ENCODE measurements around the gene TRIM16. TPM values are rescaled to one million over a fixed set of nuclear protein-coding genes. Genes with fewer than 3 reads are reported as not detected.
A peak's percentile ranks its signal among the peaks of the same experiment; 100 is the strongest.
"Not testable (repeated sequence)": the region's sequence is repeated elsewhere in the genome, so short reads cannot be mapped to it uniquely, and the experiment has no call there.

TRIM16 gene
- total RNA-seq, 4 donors from 2014 or later = 12.4 to 17.8 (median 17.2) TPM

- DNase-seq = peak in 1 of 3 donors; percentile 48
- TF ChIP-seq POLR2A (IDR thresholded peaks at IDR 0.05) = no peak
- TF ChIP-seq, protein P1, sequence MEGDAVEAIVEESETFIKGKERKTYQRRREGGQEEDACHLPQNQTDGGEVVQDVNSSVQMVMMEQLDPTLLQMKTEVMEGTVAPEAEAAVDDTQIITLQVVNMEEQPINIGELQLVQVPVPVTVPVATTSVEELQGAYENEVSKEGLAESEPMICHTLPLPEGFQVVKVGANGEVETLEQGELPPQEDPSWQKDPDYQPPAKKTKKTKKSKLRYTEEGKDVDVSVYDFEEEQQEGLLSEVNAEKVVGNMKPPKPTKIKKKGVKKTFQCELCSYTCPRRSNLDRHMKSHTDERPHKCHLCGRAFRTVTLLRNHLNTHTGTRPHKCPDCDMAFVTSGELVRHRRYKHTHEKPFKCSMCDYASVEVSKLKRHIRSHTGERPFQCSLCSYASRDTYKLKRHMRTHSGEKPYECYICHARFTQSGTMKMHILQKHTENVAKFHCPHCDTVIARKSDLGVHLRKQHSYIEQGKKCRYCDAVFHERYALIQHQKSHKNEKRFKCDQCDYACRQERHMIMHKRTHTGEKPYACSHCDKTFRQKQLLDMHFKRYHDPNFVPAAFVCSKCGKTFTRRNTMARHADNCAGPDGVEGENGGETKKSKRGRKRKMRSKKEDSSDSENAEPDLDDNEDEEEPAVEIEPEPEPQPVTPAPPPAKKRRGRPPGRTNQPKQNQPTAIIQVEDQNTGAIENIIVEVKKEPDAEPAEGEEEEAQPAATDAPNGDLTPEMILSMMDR (IDR thresholded peaks at IDR 0.05) = no peak
- Histone ChIP-seq H3K27me3 (no peaks in the 10 kb centered on the region), H3K4me1 (peaks cover 0 to 28% (median 4%) of the 10 kb centered on the region in 4 donors), H3K27ac (peak overlapping the region; percentile 62 to 80 (median 74)), H3K4me3 (peak overlapping the region; percentile 26 to 53 (median 41)), H3K36me3 (no peaks in the 10 kb centered on the region), H3K9me3 (no peaks in the 10 kb centered on the region)
These were observed 33.1 kb downstream of the TRIM16 start for GRCh38 chr17:15650741-15651582.

GRCh38 chr17:15649861-15650421 lies 34.2 kb downstream of the TRIM16 start:
- Histone ChIP-seq H3K27me3 (no peaks in the 10 kb centered on the region), H3K36me3 (no peaks in the 10 kb centered on the region), H3K9me3 (no peaks in the 10 kb centered on the region), H3K27ac (peak overlapping the region; percentile 38 to 80 (median 74)), H3K4me3 (peak overlapping the region in 3 of 4 donors; percentile 36 to 53 (median 46)), H3K4me1 (peaks cover 0 to 37% (median 4%) of the 10 kb centered on the region in 4 donors)
- TF ChIP-seq, protein P1 (IDR thresholded peaks at IDR 0.05) = no peak
- no peak for TF ChIP-seq POLR2A (IDR thresholded peaks at IDR 0.05)
- peak in 2 of 3 donors; percentile 70 to 83 for DNase-seq

DNA sequence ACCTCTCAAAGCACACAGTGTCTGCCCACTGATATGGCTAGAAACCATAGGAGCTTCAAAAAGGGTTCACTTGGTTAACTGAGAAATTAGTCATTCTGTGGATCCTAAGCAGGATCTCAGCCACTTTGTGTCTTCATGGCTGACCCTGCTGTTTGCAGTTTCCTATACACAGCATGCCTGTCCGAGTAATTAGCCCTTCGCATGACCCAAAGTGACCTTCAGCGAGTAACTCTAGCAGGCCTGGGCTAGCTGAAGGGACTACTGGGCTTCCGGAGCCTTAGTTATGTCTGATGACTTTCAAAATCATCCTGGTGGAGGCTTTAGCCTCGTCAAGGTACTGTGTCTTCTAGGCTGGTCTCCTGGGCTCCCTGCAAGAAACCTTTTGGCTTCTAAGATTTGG lies 35.7 kb downstream of the TRIM16 start:
- H3K9me3 ChIP-seq = no peaks in the 10 kb centered on the region
- H3K4me3 ChIP-seq = no peak overlapping the region
- no peaks in the 10 kb centered on the region for H3K36me3 ChIP-seq
- peak overlapping the region in 2 of 4 donors; percentile 14 to 24 for H3K27ac ChIP-seq
- no peak for DNase-seq
- TF ChIP-seq, protein P1 (IDR thresholded peaks at IDR 0.05) = no peak
- TF ChIP-seq POLR2A (IDR thresholded peaks at IDR 0.05) = no peak
- peaks cover 0 to 38% (median 4%) of the 10 kb centered on the region in 4 donors for H3K4me1 ChIP-seq
- no peaks in the 10 kb centered on the region for H3K27me3 ChIP-seq

- H3K4me3 ChIP-seq, H3K9me3 ChIP-seq, H3K36me3 ChIP-seq, H3K27me3 ChIP-seq: not testable (repeated sequence)
- DNase-seq = peak in 2 of 3 donors; percentile 57 to 72
- H3K27ac ChIP-seq = peak overlapping the region; percentile 26 to 87 (median 70)
- peaks cover 0 to 33% (median 4%) of the 10 kb centered on the region in 4 donors for H3K4me1 ChIP-seq
These were observed 38.2 kb downstream of the TRIM16 start for GRCh38 chr17:15645942-15646312.

DNA sequence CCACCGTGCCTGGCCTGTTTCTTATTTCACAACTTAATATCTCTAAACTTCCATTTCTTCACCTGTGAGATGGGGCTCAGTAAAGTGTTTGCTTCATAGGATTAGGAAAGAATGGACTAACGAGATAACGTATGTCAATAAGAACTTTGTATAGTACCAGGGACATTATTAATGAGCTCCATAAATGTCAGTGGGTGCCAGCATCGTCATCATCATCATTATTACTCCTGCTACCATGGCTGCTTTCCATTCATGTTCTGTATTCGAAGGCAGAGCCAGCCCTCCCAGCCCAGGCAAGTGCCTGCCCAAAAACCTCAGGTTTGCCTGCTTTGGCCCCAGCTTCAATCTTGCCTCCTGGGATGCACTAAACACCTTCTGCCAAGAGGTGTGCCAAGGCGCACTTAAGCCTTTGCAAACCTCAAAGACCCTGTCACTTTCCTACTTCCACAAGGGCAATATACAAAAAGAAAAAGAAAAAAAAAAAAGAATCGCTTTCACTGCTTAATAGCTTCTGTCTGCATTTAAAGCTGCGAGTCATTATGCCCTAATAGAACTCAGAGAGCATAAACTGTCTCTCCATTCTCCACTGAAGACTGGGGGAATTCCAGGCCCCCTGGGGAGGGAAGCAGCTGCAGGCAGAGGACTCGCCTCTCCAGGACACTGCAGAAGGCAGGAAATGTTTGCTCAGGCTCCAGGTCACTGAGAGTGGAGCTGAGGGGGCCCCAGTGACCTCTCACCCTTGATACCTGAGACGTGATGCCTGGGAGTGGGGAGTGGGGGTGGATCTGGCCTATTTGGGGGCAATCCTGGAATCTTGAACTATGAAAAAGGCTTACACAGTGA lies 38.8 kb downstream of the TRIM16 start:
- peak overlapping the region; percentile 26 to 87 (median 70) for H3K27ac ChIP-seq
- not testable (repeated sequence) for DNase-seq, H3K36me3 ChIP-seq

DNA sequence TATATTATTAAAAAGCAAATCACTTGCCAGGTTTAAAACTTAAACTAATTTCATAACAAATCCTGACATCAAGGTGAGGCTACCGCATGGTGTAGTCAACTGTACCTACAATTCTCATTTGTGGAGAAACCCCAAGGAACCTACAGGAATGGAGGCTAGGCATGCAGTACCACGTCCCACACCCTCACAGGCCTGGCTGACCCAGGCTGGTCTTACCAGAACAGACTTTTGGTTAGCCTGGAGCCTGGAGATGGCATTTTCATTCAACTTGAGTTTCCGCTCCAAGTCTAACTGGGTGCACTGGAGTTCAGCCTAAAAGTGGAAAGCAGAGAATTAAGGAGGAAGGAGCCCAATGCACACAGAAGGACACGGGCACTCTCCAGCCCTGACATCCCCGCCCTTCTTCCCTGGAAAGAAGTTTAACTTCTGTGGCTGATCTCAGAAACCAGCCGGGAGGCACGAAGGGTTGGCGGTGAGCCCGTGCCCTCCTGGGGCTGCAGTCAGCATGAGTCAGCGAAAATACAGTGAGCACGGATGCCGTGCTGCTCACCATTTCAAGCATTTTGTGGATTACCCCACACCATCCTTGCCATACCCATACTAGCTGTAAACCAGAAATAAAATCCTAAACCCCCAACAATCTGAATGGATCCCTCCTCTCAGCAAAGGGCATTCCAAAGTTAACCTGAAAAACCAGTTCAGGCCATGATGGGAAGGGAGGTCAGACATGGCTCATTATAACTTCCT lies 41.4 kb downstream of the TRIM16 start:
- not testable (repeated sequence) for H3K27me3 ChIP-seq, H3K36me3 ChIP-seq, DNase-seq, H3K27ac ChIP-seq, H3K9me3 ChIP-seq, H3K4me3 ChIP-seq, H3K4me1 ChIP-seq

More for the DNA sequence above, 38.8 kb downstream of the TRIM16 start:
- not testable (repeated sequence) for H3K9me3 ChIP-seq, H3K4me3 ChIP-seq, H3K27me3 ChIP-seq
- peaks cover 0 to 27% (median 4%) of the 10 kb centered on the region in 4 donors for H3K4me1 ChIP-seq

GRCh38 chr17:15642014-15642413 lies 42.1 kb downstream of the TRIM16 start:
- not testable (repeated sequence) for H3K36me3 ChIP-seq, H3K9me3 ChIP-seq, H3K4me3 ChIP-seq, H3K27ac ChIP-seq, DNase-seq, H3K4me1 ChIP-seq, H3K27me3 ChIP-seq

DNA sequence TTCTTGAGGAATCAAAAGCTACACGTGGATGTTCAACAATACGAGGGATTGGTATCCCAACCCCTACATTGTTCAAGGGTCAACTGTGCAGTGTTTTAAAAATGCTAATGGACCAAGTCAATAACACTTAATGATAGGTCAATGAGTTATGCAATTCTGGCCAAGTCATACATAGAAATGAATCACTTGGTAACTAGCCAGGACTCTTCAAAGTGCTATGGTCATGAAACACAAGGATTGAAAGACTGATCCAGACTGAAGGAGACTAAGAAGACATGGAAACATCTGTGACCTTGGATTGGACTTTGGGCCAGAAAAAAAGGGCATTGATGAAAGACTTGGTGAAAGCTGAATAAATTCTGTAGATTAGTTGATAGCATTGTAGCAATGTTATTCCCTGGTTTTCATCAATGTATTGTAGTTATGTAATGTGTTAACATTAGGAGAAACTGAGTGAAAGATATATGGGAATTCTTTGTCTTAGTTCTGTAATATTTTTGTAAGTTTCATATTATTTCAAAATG lies 53.1 kb downstream of the TRIM16 start:
- H3K27ac ChIP-seq, H3K36me3 ChIP-seq, H3K4me1 ChIP-seq, H3K9me3 ChIP-seq, H3K4me3 ChIP-seq, H3K27me3 ChIP-seq, DNase-seq: not testable (repeated sequence)

GRCh38 chr17:15629991-15630390 lies 54.1 kb downstream of the TRIM16 start:
- H3K27ac ChIP-seq, DNase-seq, H3K4me1 ChIP-seq, H3K9me3 ChIP-seq, H3K4me3 ChIP-seq, H3K36me3 ChIP-seq, H3K27me3 ChIP-seq: not testable (repeated sequence)

DNA sequence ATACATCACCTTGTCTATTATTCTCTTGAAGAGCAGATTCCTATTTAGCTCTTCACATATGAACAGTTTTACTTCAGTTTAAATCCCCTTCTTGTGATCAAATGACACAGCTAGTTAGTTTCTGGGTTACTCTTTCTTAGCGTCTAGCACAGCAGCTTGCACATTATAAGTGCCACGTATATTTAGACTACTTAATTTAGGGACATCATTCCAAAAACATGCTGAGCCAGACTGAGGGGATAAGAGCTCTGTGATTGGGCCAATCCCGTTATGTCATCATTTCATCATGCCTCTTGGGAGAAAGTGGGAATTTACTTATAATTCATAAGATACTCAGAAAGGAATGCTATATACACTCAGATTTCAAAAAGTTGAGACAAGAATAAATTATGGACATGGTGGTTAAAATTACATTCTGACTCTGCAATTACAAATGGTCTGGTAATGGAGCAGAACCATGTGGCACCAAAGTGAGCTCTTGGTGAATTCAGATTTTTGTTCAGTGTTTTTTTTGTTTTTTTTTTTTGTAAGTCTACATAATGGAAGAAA lies 60.4 kb downstream of the TRIM16 start:
- not testable (repeated sequence) for DNase-seq, H3K36me3 ChIP-seq, H3K4me1 ChIP-seq, H3K27me3 ChIP-seq, H3K27ac ChIP-seq, H3K9me3 ChIP-seq, H3K4me3 ChIP-seq

All from Peyer's patch (tissue), 4 donors.